Muscle layer of duodenum (tissue), 2 donors: ENCODE data around the gene LIPJ.

Source experiments
- H3K27ac ChIP-seq: one replicate; pipeline ENCODE4 v1.7.0; 2013; ENCODE audit warnings: mild to moderate bottlenecking, low read length
- H3K27me3 ChIP-seq: one replicate; pipeline ENCODE4 v1.7.0; 2013; ENCODE audit warnings: low read depth, mild to moderate bottlenecking, control low read depth, low read length
- H3K36me3 ChIP-seq, 2 donors: one replicate each; pipeline ENCODE4 v1.7.0; 2013; ENCODE audit warnings: low read length in 2 of 2, control low read depth in 1 of 2, mild to moderate bottlenecking in 1 of 2; ENCODE audit not compliant: insufficient read depth in 2 of 2, control insufficient read depth in 1 of 2
- H3K4me1 ChIP-seq, 2 donors: one replicate each; pipeline ENCODE4 v1.7.0; 2013; ENCODE audit warnings: low read length in 2 of 2, mild to moderate bottlenecking in 2 of 2, control low read depth in 1 of 2, moderate library complexity in 1 of 2; ENCODE audit not compliant: insufficient read depth in 2 of 2, control insufficient read depth in 1 of 2
- H3K4me3 ChIP-seq, 2 donors: one replicate each; pipeline ENCODE4 v1.7.0; 2013; ENCODE audit warnings: low read length in 2 of 2, low read depth in 1 of 2, mild to moderate bottlenecking in 1 of 2
- H3K9me3 ChIP-seq, 2 donors: one replicate each; pipeline ENCODE4 v1.7.0; 2013; ENCODE audit warnings: low read length in 2 of 2, control low read depth in 1 of 2, mild to moderate bottlenecking in 1 of 2; ENCODE audit not compliant: control insufficient read depth in 1 of 2
- donor health status: healthy.

LIPJ gene

GRCh38 chr10:88555190-88555908 is 31.2 kb upstream of the LIPJ start:
- Histone ChIP-seq H3K27ac (no peak overlapping the region), H3K4me1 (peaks cover 0 to 3% of the 10 kb centered on the region in 2 donors), H3K36me3 (no peaks in the 10 kb centered on the region), H3K9me3 (no peaks in the 10 kb centered on the region), H3K4me3 (no peak overlapping the region), H3K27me3 (no peaks in the 10 kb centered on the region)

- H3K9me3 ChIP-seq = no peaks in the 10 kb centered on the region
- no peaks in the 10 kb centered on the region for H3K36me3 ChIP-seq
- no peaks in the 10 kb centered on the region for H3K27me3 ChIP-seq
- no peak overlapping the region for H3K4me3 ChIP-seq
- no peak overlapping the region for H3K27ac ChIP-seq
- no peaks in the 10 kb centered on the region for H3K4me1 ChIP-seq
These were observed 29.3 kb upstream of the LIPJ start for GRCh38 chr10:88557256-88557655.

- Histone ChIP-seq H3K27me3 (no peaks in the 10 kb centered on the region), H3K36me3 (no peaks in the 10 kb centered on the region), H3K27ac (no peak overlapping the region), H3K4me1 (no peaks in the 10 kb centered on the region), H3K9me3 (no peaks in the 10 kb centered on the region), H3K4me3 (no peak overlapping the region)
These were observed 28.9 kb upstream of the LIPJ start for GRCh38 chr10:88557658-88558057.

GRCh38 chr10:88562152-88562551 is 24.4 kb upstream of the LIPJ start:
- H3K27ac ChIP-seq = no peak overlapping the region
- no peaks in the 10 kb centered on the region for H3K27me3 ChIP-seq
- no peaks in the 10 kb centered on the region for H3K9me3 ChIP-seq
- no peaks in the 10 kb centered on the region for H3K36me3 ChIP-seq
- H3K4me1 ChIP-seq = no peaks in the 10 kb centered on the region
- H3K4me3 ChIP-seq = no peak overlapping the region

GRCh38 chr10:88565072-88565471 is 21.5 kb upstream of the LIPJ start:
- H3K27me3 ChIP-seq = no peaks in the 10 kb centered on the region
- H3K27ac ChIP-seq = no peak overlapping the region
- no peaks in the 10 kb centered on the region for H3K36me3 ChIP-seq
- H3K9me3 ChIP-seq = no peaks in the 10 kb centered on the region
- no peak overlapping the region for H3K4me3 ChIP-seq
- H3K4me1 ChIP-seq = no peaks in the 10 kb centered on the region

- Histone ChIP-seq H3K9me3 (no peaks in the 10 kb centered on the region), H3K27ac (no peak overlapping the region), H3K4me1 (no peaks in the 10 kb centered on the region), H3K36me3 (no peaks in the 10 kb centered on the region), H3K27me3 (no peaks in the 10 kb centered on the region), H3K4me3 (peak overlapping the region; percentile 72 to 78)
These were observed 4.2 kb upstream of the LIPJ start for GRCh38 chr10:88582411-88582805.

- H3K27ac ChIP-seq = peak within 1 kb of the TSS; percentile 88
- H3K4me1 ChIP-seq = no peaks in the 10 kb centered on the region
- H3K27me3 ChIP-seq = no peaks in the 10 kb centered on the region
- peak within 1 kb of the TSS; percentile 72 to 78 for H3K4me3 ChIP-seq
- H3K36me3 ChIP-seq = no peaks in the 10 kb centered on the region
- H3K9me3 ChIP-seq = no peaks in the 10 kb centered on the region
These were observed 3.6 kb upstream of the LIPJ start, which contains the start of gene RNLS for GRCh38 chr10:88582806-88583583. Gene RNLS, minus strand, starts transcription at chr10:88583318.

- H3K36me3 ChIP-seq = no peaks in the 10 kb centered on the region
- peak overlapping the region; percentile 72 to 78 for H3K4me3 ChIP-seq
- H3K27me3 ChIP-seq = no peaks in the 10 kb centered on the region
- no peaks in the 10 kb centered on the region for H3K9me3 ChIP-seq
- peak overlapping the region; percentile 88 for H3K27ac ChIP-seq
- H3K4me1 ChIP-seq = no peaks in the 10 kb centered on the region
These were observed 3.0 kb upstream of the LIPJ start for GRCh38 chr10:88583584-88583957.

GRCh38 chr10:88592381-88592780 is 5.8 kb downstream of the LIPJ start:
- Histone ChIP-seq H3K36me3 (no peaks in the 10 kb centered on the region), H3K27me3 (no peaks in the 10 kb centered on the region), H3K4me3 (no peak overlapping the region), H3K4me1 (no peaks in the 10 kb centered on the region), H3K9me3 (no peaks in the 10 kb centered on the region), H3K27ac (no peak overlapping the region)

GRCh38 chr10:88592906-88593305 is 6.3 kb downstream of the LIPJ start:
- no peak overlapping the region for H3K27ac ChIP-seq
- H3K36me3 ChIP-seq = no peaks in the 10 kb centered on the region
- no peaks in the 10 kb centered on the region for H3K9me3 ChIP-seq
- H3K4me3 ChIP-seq = no peak overlapping the region
- H3K27me3 ChIP-seq = no peaks in the 10 kb centered on the region
- H3K4me1 ChIP-seq = no peaks in the 10 kb centered on the region

GRCh38 chr10:88594482-88594881 is 7.9 kb downstream of the LIPJ start:
- Histone ChIP-seq H3K9me3 (no peaks in the 10 kb centered on the region), H3K27ac (no peak overlapping the region), H3K4me3 (no peak overlapping the region), H3K4me1 (no peaks in the 10 kb centered on the region), H3K27me3 (no peaks in the 10 kb centered on the region), H3K36me3 (no peaks in the 10 kb centered on the region)
